ENCODE data around the gene CDH4. TPM values are rescaled to one million over a fixed set of nuclear protein-coding genes. Genes with fewer than 3 reads are reported as not detected.

Gene CDH4
- total and polyA plus RNA-seq, 9 donors = 0.12 to 4.4 (median 0.36) TPM

GRCh38 chr20:61278296-61278695 is 26.2 kb downstream of the CDH4 start:
- intact Hi-C loops (cut with DNase I) = no loop called here
- whole genome bisulfite sequencing, 3 donors = 68 to 72% (median 71%) methylated on average over 4 of the region's 4 CpGs
- H3K9me3 ChIP-seq = peaks cover 0 to 3% of the 10 kb centered on the region in 2 donors
- no peak overlapping the region for H3K4me3 ChIP-seq
- H3K27ac ChIP-seq = no peak overlapping the region
- H3K27me3 ChIP-seq = no peaks in the 10 kb centered on the region
- no peak for TF ChIP-seq EP300 (IDR thresholded peaks at IDR 0.05)
- no peak for TF ChIP-seq CTCF (IDR thresholded peaks at IDR 0.05)
- TF ChIP-seq POLR2A (IDR thresholded peaks at IDR 0.05) = no peak
- H3K4me1 ChIP-seq (ENCODE audit: insufficient read depth) = no peaks in the 10 kb centered on the region
- DNase-seq = no peak
- no peaks in the 10 kb centered on the region for H3K36me3 ChIP-seq

- Histone ChIP-seq H3K4me1 (ENCODE audit: insufficient read depth) (no peaks in the 10 kb centered on the region), H3K36me3 (no peaks in the 10 kb centered on the region), H3K4me3 (no peak overlapping the region), H3K9me3 (peaks cover 0 to 3% of the 10 kb centered on the region in 2 donors), H3K27ac (no peak overlapping the region), H3K27me3 (no peaks in the 10 kb centered on the region)
- intact Hi-C loops (cut with DNase I) = no loop called here
- 77 to 83% (median 81%) methylated on average over 17 of the region's 17 CpGs for WGBS, 3 donors
- TF ChIP-seq EP300 (IDR thresholded peaks at IDR 0.05) (no peak), POLR2A (IDR thresholded peaks at IDR 0.05) (no peak), CTCF (IDR thresholded peaks at IDR 0.05) (no peak)
- no peak for DNase-seq
Measured at GRCh38 chr20:61279621-61280150, 27.6 kb downstream of the CDH4 start.

- no peak overlapping the region for H3K27ac ChIP-seq
- WGBS, 3 donors = 86 to 89% (median 87%) methylated on average over 27 of the region's 27 CpGs
- intact Hi-C loops (cut with DNase I) = no loop called here
- H3K4me1 ChIP-seq (ENCODE audit: insufficient read depth) = no peaks in the 10 kb centered on the region
- no peak for DNase-seq
- no peaks in the 10 kb centered on the region for H3K27me3 ChIP-seq
- peaks cover 0 to 3% of the 10 kb centered on the region in 2 donors for H3K9me3 ChIP-seq
- no peak overlapping the region for H3K4me3 ChIP-seq
- TF ChIP-seq CTCF (IDR thresholded peaks at IDR 0.05) (no peak), EP300 (IDR thresholded peaks at IDR 0.05) (no peak), POLR2A (IDR thresholded peaks at IDR 0.05) (no peak)
- H3K36me3 ChIP-seq = no peaks in the 10 kb centered on the region
Measured at GRCh38 chr20:61280217-61280980, 28.3 kb downstream of the CDH4 start.

GRCh38 chr20:61281286-61281795 is 29.3 kb downstream of the CDH4 start:
- Histone ChIP-seq H3K4me1 (ENCODE audit: insufficient read depth) (no peaks in the 10 kb centered on the region), H3K4me3 (no peak overlapping the region), H3K27ac (no peak overlapping the region), H3K9me3 (peaks cover 0 to 3% of the 10 kb centered on the region in 2 donors), H3K27me3 (no peaks in the 10 kb centered on the region), H3K36me3 (no peaks in the 10 kb centered on the region)
- TF ChIP-seq POLR2A (IDR thresholded peaks at IDR 0.05) (no peak), EP300 (IDR thresholded peaks at IDR 0.05) (no peak), CTCF (IDR thresholded peaks at IDR 0.05) (no peak)
- DNase-seq = no peak
- intact Hi-C loops (cut with DNase I) = no loop called here
- WGBS, 3 donors = 74 to 82% (median 78%) methylated on average over 12 of the region's 12 CpGs

Measured in ovary (tissue), 9 donors.